NCI-H226 (cell line): Measurements from ENCODE around the gene PTDSS2.

Experiments used
- DNase-seq: peaks from one replicate; pipeline ENCODE4 v3.0.0-alpha.2; 2015

PTDSS2 gene

DNA sequence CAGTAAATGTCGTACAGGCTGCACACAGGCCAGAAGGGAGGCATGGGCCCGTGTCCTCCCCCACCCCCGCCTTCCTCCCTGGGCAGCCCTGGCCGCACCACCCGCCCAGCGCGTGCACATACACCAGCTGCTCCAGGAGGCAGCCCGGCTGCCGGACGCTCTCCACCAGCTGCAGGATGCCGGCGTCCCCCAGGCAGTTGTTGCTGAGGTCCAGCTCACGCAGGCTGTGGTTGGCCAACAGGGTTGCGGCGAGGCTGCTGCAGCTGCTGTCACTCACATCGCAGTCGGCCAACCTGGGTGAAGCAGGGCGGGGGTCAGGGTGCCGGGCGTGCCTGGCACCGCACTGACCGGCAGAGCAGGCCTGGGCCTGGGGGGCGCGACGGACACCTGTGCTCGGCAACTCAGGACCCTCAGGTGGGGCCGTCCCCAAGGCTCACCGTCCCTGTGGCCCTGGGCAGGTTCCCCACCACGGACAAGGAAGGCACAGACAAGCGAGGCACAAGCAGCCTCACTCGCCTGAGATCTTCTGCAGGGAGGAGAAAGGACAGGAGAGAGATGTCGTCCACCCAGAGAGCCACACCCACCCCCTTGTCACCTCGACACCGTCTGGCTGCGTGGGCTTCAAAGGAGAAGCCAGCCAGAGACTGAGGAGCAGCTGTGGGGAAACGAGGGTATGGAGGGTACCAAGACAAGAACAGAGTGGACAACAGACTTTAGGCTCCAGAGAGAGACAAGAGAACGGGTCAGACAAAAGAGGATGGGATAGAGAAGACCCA lies 44.9 kb downstream of the PTDSS2 start:
- DNase-seq: no peak

DNA sequence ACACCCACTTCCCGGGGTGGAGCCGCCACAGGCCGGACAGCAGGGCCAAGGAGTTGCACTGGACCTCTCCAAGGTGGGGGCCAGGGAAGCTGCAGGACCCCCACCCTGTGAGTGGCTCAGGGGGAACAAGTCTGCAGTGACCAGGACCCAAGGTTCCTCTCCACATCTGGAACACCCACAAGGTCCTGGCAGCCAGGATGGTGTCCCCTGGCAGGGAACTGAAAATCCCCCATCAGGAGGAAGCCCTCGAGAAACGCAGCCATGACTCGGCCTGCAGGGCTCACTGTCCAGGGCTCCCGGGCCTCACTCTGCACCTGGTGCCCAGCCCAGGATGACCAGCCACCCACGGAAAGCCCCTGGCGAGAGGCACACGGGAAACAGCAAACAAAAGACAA lies 45.5 kb downstream of the PTDSS2 start:
- DNase-seq: no peak

DNA sequence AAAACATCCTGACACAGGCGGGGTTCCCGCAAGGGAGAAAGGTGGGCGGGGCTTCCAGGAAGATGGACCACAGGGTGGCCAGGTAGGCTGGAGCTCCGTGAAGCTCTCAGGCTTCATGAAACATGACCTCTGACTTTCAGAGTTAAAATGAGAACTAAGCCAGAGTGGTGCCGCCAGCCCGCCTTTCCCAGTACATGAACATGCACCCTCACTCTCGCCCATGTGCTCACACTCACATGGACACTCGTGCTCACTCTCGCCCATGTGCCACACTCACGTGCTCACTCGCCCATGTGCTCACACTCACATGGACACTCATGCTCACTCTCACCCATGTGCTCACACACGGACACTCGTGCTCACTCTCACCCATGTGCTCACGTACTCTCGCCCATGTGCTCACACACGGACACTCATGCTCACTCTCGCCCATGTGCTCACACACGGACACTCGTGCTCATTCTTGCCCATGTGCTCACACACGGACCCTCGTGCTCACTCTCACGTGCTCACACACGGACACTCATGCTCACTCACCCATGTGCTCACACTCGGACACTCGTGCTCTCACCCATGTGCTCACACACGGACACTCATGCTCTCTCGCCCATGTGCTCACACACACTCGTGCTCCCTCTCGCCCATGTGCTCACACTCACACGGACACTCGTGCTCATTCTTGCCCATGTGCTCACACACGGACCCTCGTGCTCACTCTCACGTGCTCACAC lies 46.9 kb downstream of the PTDSS2 start:
- no peak for DNase-seq

DNA sequence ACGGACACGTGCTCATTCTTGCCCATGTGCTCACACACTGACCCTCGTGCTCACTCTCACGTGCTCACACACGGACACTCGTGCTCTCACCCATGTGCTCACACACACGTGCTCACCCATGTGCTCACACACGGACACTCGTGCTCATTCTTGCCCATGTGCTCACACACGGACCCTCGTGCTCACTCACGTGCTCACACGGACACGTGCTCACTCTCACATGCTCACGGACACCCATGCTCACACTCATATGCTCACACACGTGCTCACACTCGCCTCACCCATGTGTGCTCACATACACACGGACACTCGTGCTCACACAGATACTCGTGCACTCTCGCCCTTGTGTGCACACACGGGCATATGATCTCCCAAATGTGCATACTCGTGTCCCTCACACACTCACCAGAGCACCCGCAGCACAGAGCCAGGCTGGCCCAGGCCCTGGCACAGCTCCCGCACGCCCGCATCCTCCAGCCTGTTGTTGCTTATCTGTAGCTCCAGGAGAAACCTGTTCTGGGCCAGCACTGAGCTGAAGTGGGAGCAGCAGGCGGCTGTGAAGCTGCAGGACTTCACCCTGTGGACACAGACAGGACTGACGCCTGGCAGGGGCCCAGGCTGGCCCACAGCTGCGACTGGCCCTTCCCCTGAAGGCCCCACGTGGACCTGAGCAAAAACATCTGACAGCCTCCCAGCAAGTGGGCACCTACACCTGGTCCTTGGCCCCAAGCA lies 47.7 kb downstream of the PTDSS2 start:
- DNase-seq: no peak

DNA sequence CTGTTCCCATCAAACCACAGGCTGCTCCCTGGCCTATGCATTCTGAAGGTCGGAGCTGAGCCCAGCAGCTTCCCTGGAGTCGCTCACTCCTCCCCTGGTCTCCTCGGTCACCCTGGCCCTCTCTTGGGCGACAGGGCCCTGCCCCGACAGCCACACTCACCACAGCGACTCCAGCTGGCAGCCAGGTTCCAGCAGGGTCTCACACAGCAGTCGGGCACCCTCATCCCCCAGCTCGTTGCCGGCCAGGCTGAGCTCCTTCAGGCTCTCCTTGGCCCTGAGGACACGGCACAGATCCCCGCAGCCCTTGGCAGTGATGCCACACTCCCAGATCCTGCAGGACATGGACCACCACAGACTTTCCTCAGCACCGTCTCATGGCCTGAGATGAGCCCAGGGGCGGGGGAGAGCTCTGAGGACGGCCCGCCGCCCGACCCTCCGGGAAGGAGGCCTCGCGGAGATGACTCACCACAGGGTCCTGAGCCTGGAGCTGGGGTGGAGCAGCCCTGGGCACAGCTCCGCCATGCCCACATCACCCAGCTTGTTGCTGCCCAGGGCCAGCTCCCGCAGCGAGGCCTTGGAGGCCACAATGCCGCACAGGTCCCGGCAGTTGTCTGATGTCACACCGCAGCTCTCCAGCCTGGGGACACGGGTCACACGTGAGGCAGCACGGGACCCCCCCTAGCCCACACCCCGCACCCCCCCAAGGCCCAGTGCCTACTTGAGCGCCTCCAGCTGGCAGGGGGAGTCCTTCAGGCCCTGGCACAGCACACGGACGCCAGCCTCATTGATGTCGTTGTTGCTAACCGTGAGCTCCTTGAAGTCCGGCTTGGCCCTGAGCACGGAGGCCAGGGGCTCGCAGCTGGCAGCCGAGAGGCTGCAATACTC lies 48.5 kb downstream of the PTDSS2 start:
- no peak for DNase-seq

DNA sequence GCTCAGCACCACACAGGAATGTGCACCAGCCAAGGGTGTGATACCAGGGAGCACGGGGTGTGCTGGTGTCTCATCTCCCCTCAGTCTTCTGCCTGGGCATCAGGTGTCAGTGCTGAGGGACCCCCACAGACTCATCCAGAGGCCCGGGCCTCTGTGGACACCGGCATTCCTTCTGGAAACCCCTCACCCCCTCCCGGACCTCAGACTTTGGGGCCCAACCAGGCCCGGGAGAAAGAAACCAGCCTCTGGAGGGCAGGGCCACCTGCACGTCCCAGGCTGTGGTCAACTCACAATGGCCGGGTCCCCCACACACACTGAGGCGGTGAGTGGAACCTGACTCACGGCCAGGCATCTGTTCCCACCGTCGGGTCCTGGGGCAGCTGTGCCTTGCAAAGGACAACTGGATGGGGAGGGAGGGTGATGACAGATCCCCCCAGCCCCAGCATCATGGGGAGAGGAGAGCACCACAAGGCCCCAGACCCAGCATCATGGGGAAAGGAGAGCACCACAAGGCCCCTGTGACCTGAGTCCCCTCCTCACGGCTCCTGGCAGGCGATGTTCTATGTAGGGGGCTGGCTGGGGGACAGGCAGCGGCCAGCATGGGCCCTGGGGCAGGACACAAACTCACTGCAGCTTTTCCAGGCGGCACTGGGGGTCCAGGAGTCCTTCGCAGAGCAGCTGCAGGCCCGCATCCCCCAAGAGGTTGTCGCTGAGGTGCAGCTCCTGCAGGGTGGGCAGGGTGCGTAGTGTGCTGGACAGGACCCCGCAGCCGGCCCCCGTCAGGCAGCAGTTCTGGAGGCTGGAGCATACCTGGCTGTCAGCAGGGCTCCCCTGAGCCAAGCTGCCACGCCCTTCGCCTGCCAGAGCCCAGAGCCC lies 49.4 kb downstream of the PTDSS2 start:
- no peak for DNase-seq

DNA sequence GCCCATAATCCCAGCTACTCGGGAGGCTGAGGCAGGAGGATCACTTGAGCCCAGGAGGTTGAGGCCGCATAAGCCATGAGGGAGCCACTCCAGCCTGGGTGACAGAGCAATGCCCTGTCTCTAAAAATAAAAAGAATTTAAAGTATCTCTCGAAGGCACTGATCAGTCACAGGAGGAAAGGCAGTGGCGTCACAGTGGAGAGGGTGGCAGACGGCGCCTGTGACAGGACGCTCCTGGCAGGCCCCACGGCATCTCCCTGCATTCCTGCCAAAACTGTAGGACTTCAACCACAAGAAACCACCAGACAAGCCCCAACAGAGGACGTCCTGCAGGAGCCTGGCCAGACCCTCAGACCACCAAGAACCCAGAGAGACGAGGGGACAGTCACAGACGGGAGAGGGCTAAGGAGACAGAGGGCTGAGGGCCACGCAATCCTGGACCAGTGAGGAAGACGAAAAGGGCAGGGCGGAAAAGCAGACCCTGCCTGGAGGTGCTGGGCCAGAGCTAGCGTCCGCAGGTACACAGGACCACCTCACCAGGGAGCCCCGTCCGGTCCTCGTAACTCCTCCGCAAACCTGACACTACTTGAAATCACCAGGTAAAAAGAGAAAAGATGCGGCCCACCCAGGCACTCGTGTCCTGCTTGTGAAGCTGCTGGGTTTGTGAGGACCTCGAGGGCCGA lies 51.1 kb downstream of the PTDSS2 start:
- DNase-seq: no peak

DNA sequence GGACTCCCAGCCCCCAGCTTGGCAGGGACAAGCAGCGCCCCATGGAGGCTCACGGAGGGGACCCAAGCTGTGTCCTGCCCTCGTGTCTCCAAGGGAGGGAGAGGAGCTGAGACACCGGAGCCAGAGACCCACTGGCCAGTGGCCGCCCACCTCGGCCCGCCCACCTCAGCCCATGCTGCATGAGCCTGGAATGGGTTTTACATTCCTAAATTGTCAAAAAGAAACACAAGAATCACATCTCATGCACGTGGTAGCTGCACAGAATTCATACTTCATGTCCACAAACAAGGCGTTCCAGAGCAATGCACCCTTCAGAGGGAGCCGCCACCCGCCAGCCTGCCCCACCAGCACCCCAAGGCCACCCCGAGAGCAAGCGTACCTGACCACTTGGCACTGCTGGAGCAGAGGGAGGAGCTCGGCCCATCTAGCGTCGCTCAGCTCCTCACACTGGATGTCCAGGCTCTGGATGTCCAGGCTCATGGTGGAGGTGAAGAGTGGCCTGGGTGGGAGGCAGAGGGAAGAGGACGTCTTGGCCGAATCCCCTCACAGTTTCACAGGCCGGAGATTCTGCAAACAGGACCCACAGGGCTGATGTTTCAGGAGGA lies 51.7 kb downstream of the PTDSS2 start:
- DNase-seq: no peak

DNA sequence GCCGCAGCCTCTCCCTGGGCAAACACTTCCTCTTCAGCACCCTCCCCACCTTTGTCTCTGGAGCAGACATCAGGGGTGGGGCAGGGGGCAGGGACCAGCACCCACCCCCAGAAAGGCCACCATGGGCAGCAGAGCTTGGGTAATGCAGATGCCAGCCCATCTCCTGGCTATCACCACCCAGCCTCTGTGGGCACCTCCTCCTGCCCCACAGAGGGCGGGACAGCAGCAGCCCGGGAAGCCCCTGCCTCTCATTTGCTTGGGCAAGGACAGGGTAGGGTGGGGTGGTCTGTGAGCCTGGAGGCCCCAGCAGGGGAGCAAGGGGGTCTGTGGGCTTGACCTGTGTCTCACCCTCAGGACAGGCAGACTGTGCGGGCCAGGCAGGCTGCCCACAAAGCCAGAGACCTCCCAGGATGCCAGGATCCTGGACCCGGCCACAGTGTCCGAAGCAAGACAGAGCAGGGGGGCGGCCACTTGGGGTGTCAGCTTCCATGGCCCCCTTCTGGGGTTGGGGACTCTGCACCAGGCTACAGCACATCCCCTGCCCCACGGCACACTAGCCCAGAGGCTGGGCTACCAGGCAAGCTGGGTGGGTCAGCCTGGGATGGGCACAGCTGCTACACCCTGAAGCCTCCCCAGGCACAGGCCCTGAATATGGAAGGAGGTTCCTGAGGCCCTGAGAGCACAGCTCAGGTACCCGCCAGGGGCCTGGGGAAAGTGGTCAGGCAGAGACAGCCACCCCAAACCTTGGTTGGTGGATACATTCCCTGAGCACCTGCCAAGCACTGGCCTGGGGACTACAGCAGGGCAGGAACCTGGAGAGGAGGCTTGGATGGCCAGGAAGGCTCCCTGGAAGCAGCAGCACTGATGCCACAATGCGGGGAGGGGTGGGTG lies 52.5 kb downstream of the PTDSS2 start:
- DNase-seq: no peak

DNA sequence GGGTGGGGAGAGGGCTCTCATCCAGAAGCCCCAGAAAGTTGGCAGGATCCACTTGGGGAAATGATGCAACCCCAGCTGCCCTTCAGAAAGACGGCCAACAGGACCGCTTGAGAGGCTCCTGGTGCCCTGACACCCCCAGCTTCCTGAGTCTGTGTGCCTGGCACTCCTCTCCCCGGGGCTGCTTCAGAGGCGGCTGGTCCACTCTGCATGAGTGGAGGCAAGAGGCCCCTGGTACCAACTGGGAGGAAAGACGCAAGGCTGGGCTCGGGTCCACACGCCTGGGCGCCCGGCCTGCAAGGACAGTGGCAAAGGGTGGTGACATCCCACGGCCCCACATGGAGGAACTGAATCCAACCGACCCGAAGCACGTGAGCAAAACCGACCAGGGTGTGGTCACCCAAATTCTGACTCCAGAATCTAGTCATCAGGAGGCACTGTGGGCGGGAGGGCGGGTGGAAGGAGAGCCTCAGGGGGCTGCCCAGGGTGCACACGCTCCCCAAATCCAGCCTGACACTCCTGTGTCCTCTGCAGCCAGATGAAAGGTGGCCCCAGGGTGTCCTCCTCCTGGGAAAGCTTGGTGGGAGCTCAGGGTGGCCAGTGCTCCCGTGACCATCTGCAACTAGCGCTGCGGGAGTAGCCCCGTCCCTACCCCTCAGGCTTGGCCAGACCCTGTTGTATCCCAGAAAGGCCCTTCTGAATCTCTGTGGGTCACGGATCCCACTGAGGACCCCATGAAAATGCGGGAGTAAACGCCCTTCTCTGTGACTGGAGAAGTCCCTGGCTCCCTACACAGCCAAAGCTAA lies 53.3 kb downstream of the PTDSS2 start:
- DNase-seq: peak; percentile 93

DNA sequence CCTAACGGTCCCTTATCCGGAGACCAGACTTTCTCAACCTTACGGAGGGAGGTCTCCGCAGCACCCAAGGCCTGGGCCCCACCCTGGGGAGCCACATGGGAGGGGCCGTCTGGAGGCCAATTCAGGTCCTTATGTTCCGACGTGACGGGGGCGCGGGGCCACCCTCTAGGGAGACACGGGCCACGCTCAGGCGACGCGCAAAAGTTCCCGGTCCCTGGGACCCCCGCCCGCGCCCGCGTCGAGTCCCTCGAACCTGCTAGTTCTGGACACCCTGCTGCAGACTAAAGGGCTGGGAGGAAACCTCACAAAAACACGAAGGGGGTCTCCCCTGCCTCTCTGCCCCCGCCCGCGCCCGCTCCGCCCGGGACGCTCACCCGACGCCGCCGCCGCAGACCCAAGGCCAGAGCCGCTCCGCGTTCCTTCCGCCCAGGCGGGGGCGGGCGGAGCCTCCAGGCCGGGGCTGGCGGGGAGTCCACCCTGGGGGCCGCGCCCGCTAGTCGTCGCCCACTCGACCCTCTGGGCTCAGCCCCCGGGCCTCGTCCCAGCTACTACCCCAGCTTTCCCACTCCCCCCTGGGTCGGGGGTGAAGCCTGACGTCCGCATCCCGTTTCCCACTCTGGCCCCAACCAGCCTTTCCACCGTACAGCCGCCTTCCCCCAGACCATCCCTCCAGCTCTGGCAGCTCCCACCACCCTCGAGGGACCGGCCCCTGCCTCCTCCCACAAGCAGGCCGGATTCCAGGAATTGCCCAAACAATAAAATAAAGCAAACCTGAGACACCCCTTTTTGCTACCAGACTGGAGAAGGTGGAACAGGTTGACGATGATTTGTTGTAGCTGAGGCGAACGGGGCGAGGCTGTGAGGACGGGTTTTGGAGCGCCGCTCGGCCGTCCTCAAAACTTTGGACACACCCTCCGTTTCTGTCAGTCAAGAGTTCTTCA lies 54.2 kb downstream of the PTDSS2 start:
- peak; percentile 90 for DNase-seq

DNA sequence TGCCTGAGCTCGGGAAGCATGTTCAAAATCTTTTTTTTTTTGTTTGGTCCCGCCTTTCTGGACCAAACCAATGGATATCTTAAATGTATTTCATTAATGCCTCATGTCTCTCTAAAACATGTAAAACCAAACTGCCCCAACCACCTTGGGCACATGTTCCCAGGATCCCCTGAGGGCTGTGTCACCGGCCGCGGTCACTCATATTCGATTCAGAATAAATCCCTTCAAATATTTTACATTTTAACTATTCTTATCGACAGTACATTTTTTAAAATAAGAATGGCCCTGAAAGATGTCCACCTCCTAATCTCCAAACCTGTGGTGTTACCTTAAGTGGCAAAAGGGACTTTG lies 54.9 kb downstream of the PTDSS2 start:
- no peak for DNase-seq

DNA sequence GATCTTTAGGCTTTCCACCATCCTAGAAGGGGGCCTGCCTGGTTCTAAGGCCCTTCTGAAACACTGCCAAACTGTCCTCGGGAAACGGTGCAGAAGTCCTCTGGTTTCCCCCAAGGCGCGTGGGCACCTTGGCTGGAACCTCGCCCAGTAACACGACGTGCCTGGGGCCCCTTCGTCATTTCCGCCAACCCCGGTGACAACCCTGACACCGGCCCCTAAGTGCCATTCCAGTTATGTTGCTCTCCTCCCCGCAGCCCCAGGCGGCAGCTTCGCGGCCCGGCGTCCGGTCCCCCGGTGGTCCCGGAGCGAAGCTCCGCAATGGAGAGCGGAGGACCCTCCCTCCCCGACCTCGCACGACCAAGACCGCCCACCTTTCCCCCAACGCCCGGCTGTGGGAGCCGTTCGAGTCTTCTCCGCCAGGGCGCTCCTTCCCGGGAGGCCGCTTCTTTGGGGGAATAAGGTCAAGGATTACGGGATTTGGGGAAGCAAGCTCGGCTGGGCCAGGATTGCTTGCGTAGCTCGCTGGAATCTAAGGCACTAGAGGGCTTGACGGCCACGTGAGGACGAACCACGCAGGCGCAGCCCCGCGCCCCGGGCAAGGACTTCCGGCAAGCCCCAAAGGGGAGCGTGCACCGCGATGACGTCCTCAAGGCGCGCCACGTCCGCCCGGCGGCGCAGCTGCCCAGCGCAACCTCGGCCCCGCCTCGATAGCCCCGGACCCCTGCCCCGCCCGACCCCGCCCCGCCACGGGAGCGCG lies 56.3 kb downstream of the PTDSS2 start:
- DNase-seq: peak; percentile 96

DNA sequence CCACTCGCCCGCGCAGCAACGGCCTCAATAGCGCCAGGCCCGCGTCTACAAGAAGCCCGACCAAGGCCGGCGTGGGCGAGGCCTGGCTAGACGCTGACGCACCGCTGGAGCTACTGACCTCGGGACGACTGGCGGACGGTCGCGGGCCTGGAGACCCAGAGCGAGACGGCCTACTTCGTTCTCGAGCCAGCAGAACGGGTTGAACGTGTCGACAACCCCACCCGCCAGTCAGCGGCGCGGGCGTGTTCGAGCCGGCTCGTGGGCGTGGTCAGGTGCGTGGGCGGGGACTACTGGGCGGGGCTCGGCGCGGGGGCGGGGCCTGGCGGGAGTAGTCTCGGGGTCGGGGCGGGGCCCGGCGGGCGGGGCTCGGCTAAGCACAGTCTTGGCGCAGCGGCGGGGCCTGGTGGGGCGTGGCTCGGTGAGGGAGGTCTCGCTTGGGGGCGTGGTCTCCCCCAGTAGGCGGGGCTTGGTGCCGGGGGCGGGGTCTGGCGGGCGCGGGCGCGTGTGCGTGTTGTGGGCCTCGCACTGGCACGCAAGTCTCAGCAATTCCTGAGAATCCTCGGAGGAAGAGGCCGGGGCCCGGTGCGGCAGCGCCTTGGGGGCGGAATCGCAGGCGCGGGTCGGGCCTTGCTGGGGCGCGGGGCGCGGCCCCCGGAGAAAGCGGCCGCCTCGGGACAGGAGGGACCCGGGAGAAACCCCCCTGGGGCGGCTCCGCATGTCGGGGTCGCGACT lies 57.1 kb downstream of the PTDSS2 start, which contains the start of gene RNH1:
Gene RNH1 (minus strand): TSS at position 248 of the 732 bp plus-strand sequence. CDS start 5,080 bp downstream, outside the sequence.
- peak; percentile 79 for DNase-seq

DNA sequence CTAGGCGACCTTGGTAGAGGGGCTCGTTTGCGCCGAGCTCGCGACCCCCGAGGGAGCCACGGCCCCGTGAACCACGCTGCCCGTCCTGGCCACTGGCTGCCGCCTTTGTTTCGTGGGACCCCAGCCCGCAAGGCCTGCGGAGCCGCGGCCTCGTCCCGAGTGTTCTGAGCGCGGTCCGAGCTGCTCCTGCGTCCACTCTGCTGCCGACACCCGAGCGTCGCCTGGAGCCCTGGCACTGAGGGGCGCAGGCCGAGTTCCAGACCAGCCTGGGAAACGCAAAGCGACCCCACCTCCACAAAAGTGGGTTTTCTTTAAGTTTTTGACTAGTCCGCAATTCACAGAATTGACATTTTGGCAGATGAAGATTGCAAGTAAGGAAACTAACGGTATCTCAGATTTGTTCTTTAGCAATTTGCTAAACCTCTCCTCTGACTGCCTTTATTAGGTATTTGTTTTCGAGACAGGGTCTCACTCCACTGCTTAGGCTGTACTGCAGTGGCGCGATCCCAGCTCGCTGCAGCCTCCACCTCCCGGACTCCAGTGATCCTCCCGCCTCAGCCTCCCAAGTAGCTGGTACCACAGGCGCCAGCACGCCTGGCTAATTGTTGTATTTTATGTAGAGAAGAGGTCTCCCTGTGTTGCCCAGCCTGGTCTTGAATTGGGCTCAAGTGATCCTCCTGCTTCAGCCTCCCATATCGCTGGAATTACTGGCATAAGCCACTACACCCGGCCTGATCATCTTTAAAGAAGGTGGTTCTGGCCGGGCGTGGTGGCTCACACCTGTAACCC lies 57.8 kb downstream of the PTDSS2 start:
- DNase-seq: no peak
